Right cardiac atrium (tissue), 5 donors: Measurements from ENCODE around the gene RXFP4. TPM values are rescaled to one million over a fixed set of nuclear protein-coding genes. Genes with fewer than 3 reads are reported as not detected.

ENCODE experiments used
- ATAC-seq, 2 donors: fragments of 200-7000 bp; cut with Tn5 transposase; one replicate each; pipeline versions ENCODE4 v1.8.0 to v1.9.1; 2020; ENCODE audit warnings: moderate library complexity in 2 of 2, mild to moderate bottlenecking in 1 of 2
- DNase-seq, 3 donors: peaks; one replicate each; pipeline ENCODE4 v3.0.0-alpha.2; 2020
- H3K27ac ChIP-seq: one replicate; pipeline ENCODE4 v1.5.1; 2013; ENCODE audit warnings: mild to moderate bottlenecking, low read length, control low read depth, moderate library complexity
- H3K27me3 ChIP-seq: one replicate; pipeline ENCODE4 v1.6.1; 2013; ENCODE audit not compliant: control insufficient read depth, insufficient read depth
- H3K4me1 ChIP-seq: one replicate; pipeline ENCODE4 v1.6.1; 2013; ENCODE audit warnings: low read length; ENCODE audit not compliant: control insufficient read depth, insufficient read depth
- H3K4me3 ChIP-seq: one replicate; pipeline ENCODE4 v1.5.1; 2013; ENCODE audit warnings: low read length, control low read depth
- H3K9me3 ChIP-seq: one replicate; pipeline ENCODE4 v1.6.1; 2013; ENCODE audit warnings: low read length; ENCODE audit not compliant: control insufficient read depth
- WGBS: extraction: QIAGEN DNeasy Blood & Tissue Kit; methylation state at CpG from one replicate; pipeline ENCODE4 v1.1.7; 2013; 5-methylcytosine and 5-hydroxymethylcytosine counted together
- intact Hi-C, 4 donors: fragments of 100-400 bp; cut with DNase I; formaldehyde crosslinking; loops; one replicate each; pipeline versions ENCODE4 v1.11.0 to v1.14.0; 2022 to 2023
- polyA plus RNA-seq: library from polyadenylated mRNA; stranded (reverse); fragments of 200-250 nt; gene quantifications from one replicate; pipeline ENCODE4 v1.2.3, GENCODE V29; 2013
- total RNA-seq, 4 donors: library from RNA; stranded (reverse); fragmentation: NEBNext Ultra II Directional; extraction: Animal tissue kit (Norgen Biotek cat#: 25700); gene quantifications; one replicate each; pipeline ENCODE4 v1.2.1, GENCODE V29; 2021
- donor health status: healthy with polysubstance abuse.
- donor health status: DM: no; HTN: yes; CAD: no.
- donor health status: DM: no; HTN: no; CAD: no.
- donor health status: DM: no; HTN: yes; CAD: no; lungs with severe emphysema.
- donor health status: DM: yes; HTN: yes; CAD: no.

RXFP4 gene
- total and polyA plus RNA-seq, 5 donors, result not detected

- DNase-seq (peak in 2 of 3 donors; percentile 44 to 55), ATAC-seq (no peak)
- H3K9me3 ChIP-seq, result no peaks in the 10 kb centered on the region
- no peak overlapping the region for H3K4me3 ChIP-seq
- H3K27ac ChIP-seq, result no peak overlapping the region
- no peaks in the 10 kb centered on the region for H3K27me3 ChIP-seq
- WGBS, result 69% methylated on average over 9 of the region's 9 CpGs
- intact Hi-C loops, result no loop called here
- peaks cover 58% of the 10 kb centered on the region for H3K4me1 ChIP-seq
Observed at GRCh38 chr1:155971910-155972809, 30.7 kb downstream of the RXFP4 start.

- ATAC-seq (no peak), DNase-seq (no peak)
- Histone ChIP-seq H3K27me3 (no peaks in the 10 kb centered on the region), H3K9me3 (no peaks in the 10 kb centered on the region), H3K27ac (peak overlapping the region; percentile 28), H3K4me3 (no peak overlapping the region), H3K4me1 (peaks cover 46% of the 10 kb centered on the region)
- intact Hi-C loops, result no loop called here
- WGBS, result 69% methylated on average over 3 of the region's 3 CpGs
Observed at GRCh38 chr1:155973723-155974122, 32.3 kb downstream of the RXFP4 start.

- intact Hi-C loops, result loop anchor here in 1 of 4 donors (5.0 kb wide), 1 partner anchor 32 kb away; the partner anchor contains the start of gene RXFP4
Observed at GRCh38 chr1:155974208-155975115, 33.0 kb downstream of the RXFP4 start.

GRCh38 chr1:155975375-155976061 lies 34.1 kb downstream of the RXFP4 start:
- DNase-seq, result peak in 1 of 3 donors; percentile 18
- Histone ChIP-seq H3K4me1 (peaks cover 35% of the 10 kb centered on the region), H3K4me3 (peak overlapping the region; percentile 87), H3K9me3 (no peaks in the 10 kb centered on the region), H3K27ac (peak overlapping the region; percentile 98), H3K27me3 (no peaks in the 10 kb centered on the region)
- 9% methylated on average over 4 of the region's 4 CpGs for WGBS
- intact Hi-C loops, result loop anchor here in 1 of 4 donors (5.0 kb wide), 1 partner anchor 33 kb away; the partner anchor contains the start of gene RXFP4
- no peak for ATAC-seq

More at GRCh38 chr1:155974208-155975115, 33.0 kb downstream of the RXFP4 start:
- H3K27ac ChIP-seq, result peak overlapping the region; percentile 98
- ATAC-seq, result no peak
- H3K9me3 ChIP-seq, result no peaks in the 10 kb centered on the region
- WGBS, result 30% methylated on average over 13 of the region's 13 CpGs
- peaks cover 38% of the 10 kb centered on the region for H3K4me1 ChIP-seq
- H3K27me3 ChIP-seq, result no peaks in the 10 kb centered on the region
- peak in 2 of 3 donors; percentile 46 to 63 for DNase-seq
- H3K4me3 ChIP-seq, result peak overlapping the region; percentile 11

GRCh38 chr1:155976062-155976912 lies 34.8 kb downstream of the RXFP4 start:
- intact Hi-C loops, result loop anchor here in 1 of 4 donors (5.0 kb wide), 1 partner anchor 34 kb away; the partner anchor contains the start of gene RXFP4
- H3K4me1 ChIP-seq, result peaks cover 32% of the 10 kb centered on the region
- 2% methylated on average over 14 of the region's 14 CpGs for WGBS
- peak; percentile 81 to 92 (median 88) for DNase-seq
- ATAC-seq, result no peak
- H3K4me3 ChIP-seq, result peak overlapping the region; percentile 87
- no peaks in the 10 kb centered on the region for H3K9me3 ChIP-seq
- H3K27ac ChIP-seq, result peak overlapping the region; percentile 98
- H3K27me3 ChIP-seq, result no peaks in the 10 kb centered on the region

GRCh38 chr1:155976913-155977689 lies 35.7 kb downstream of the RXFP4 start:
- H3K4me1 ChIP-seq, result peaks cover 39% of the 10 kb centered on the region
- intact Hi-C loops, result loop anchor here in 1 of 4 donors (5.0 kb wide), 1 partner anchor 35 kb away; the partner anchor contains the start of gene RXFP4

GRCh38 chr1:155977690-155978324 lies 36.4 kb downstream of the RXFP4 start:
- Histone ChIP-seq H3K27ac (peak overlapping the region; percentile 98), H3K9me3 (no peaks in the 10 kb centered on the region), H3K4me3 (peak overlapping the region; percentile 87), H3K4me1 (peaks cover 41% of the 10 kb centered on the region), H3K27me3 (no peaks in the 10 kb centered on the region)
- peak; percentile 58 to 65 for ATAC-seq
- intact Hi-C loops, result loop anchor here in 1 of 4 donors (5.0 kb wide), 1 partner anchor 36 kb away; the partner anchor contains the start of gene RXFP4
- DNase-seq, result peak; percentile 44 to 83 (median 76)
- under 1% methylated on average over 51 of the region's 52 CpGs for WGBS

More at GRCh38 chr1:155976913-155977689, 35.7 kb downstream of the RXFP4 start:
- DNase-seq, result no peak
- 4% methylated on average over 5 of the region's 5 CpGs for WGBS
- Histone ChIP-seq H3K27ac (peak overlapping the region; percentile 98), H3K4me3 (peak overlapping the region; percentile 87), H3K27me3 (no peaks in the 10 kb centered on the region), H3K9me3 (no peaks in the 10 kb centered on the region)
- peak in 1 of 2 donors; percentile 1 for ATAC-seq

GRCh38 chr1:155978325-155978972 lies 37.0 kb downstream of the RXFP4 start, which contains the start of gene ARHGEF2:
Gene ARHGEF2, minus strand, starts transcription at chr1:155978547. Its CDS starts 120 bp downstream, at chr1:155978427.
- Histone ChIP-seq H3K27ac (peak within 1 kb of the TSS; percentile 98), H3K4me3 (peak within 1 kb of the TSS; percentile 87), H3K9me3 (no peaks in the 10 kb centered on the region), H3K27me3 (no peaks in the 10 kb centered on the region), H3K4me1 (peaks cover 44% of the 10 kb centered on the region)
- ATAC-seq, result peak; percentile 78 to 82
- WGBS, result under 1% methylated on average over 52 of the region's 52 CpGs
- peak; percentile 89 to 94 (median 94) for DNase-seq
- intact Hi-C loops, result loop anchor here in 1 of 4 donors (5.0 kb wide), 1 partner anchor 36 kb away; the partner anchor contains the start of gene RXFP4
